ENCODE measurements around the gene PSENEN.

The PSENEN gene

GRCh38 chr19:35727053-35727955 is 18.1 kb upstream of the PSENEN start:
- H3K27ac ChIP-seq = no peak overlapping the region
- TF ChIP-seq, protein P1, sequence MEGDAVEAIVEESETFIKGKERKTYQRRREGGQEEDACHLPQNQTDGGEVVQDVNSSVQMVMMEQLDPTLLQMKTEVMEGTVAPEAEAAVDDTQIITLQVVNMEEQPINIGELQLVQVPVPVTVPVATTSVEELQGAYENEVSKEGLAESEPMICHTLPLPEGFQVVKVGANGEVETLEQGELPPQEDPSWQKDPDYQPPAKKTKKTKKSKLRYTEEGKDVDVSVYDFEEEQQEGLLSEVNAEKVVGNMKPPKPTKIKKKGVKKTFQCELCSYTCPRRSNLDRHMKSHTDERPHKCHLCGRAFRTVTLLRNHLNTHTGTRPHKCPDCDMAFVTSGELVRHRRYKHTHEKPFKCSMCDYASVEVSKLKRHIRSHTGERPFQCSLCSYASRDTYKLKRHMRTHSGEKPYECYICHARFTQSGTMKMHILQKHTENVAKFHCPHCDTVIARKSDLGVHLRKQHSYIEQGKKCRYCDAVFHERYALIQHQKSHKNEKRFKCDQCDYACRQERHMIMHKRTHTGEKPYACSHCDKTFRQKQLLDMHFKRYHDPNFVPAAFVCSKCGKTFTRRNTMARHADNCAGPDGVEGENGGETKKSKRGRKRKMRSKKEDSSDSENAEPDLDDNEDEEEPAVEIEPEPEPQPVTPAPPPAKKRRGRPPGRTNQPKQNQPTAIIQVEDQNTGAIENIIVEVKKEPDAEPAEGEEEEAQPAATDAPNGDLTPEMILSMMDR (conservative IDR thresholded peaks at IDR 0.05) = no peak

DNA sequence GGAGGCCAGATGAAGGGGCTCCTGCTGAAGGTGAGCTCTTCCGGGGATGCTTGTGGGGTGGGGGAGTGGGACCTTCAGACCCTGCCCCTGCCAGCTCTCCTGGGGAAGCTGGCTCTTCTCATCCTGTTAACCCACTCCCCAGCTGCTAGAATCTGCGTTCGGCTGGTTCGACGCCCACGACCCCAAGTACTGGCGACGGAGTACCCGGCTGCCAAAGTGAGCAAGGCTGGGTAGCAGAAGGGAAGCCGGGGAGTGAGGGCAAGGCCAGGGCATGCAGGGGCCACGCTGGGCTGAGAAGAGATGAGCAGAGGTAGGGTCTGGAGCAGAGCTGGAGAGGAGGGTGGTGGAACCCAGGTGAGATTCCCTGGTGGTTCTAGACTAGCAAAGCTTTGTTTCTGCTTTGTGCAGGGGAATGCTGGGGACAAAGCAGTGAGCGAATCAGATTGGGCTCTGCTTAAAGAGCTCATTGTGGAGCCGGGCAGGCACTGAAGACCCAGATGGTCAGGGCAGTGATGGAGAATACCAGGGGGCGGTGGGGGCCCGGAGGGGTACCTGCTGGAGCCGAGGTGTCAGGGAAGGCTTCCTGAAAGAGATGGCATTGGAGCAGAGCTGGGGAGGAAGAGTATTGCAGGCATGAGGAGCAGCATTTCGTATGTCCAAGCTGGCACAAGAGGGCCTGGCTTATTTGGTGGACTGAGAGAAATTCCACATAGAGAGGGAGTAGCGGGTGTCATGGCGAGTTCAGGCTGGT is 17.3 kb upstream of the PSENEN start:
- no peak for TF ChIP-seq ZFX (IDR thresholded peaks at IDR 0.05)
- TF ChIP-seq, protein P1 (conservative IDR thresholded peaks at IDR 0.05) = no peak
- H3K27ac ChIP-seq = no peak overlapping the region

GRCh38 chr19:35729021-35729420 is 16.4 kb upstream of the PSENEN start:
- H3K27ac ChIP-seq = no peak overlapping the region
- no peak for TF ChIP-seq ZFX (IDR thresholded peaks at IDR 0.05)
- TF ChIP-seq, protein P1 (conservative IDR thresholded peaks at IDR 0.05) = no peak

DNA sequence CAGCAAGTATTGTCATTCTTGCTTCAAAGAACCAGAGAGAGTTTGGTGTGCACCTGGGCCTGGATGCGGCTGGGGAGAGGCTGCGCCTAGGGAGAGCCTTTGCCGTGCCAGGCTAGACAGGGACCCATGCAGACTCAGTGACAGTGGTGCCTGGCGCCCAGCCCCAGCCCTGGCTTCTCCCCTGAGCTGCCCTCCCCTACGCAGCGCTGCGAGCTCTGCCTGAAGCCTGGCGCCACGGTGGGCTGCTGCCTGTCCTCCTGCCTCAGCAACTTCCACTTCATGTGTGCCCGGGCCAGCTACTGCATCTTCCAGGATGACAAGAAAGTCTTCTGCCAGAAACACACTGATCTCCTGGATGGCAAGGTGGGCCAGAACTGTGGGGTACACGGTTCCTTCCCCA is 15.7 kb upstream of the PSENEN start:
- no peak overlapping the region for H3K27ac ChIP-seq
- no peak for TF ChIP-seq ZFX (IDR thresholded peaks at IDR 0.05)
- TF ChIP-seq, protein P1 (conservative IDR thresholded peaks at IDR 0.05) = no peak

GRCh38 chr19:35730326-35730725 is 15.1 kb upstream of the PSENEN start:
- TF ChIP-seq, protein P1 (conservative IDR thresholded peaks at IDR 0.05) = no peak
- TF ChIP-seq ZFX (IDR thresholded peaks at IDR 0.05) = no peak
- H3K27ac ChIP-seq = no peak overlapping the region

DNA sequence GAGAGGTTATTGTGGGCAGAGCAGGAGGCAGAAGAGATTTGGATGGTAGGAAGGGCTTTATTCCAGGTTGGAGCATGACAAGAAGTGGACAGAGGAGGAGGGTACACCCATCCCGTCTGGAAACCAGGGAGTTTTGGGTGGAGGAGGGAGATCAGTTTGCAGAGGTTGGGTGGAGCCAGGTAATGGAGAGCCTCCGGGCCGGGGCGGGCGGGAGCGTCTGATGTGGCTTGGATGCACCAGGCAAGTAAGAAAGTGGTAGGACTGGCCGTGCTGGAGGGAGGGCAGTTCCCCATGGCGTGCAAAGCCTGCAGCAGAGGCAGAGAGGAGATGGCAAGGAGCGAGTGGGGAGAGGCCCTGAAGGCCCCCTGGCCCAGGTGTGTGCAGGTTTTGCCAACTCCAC is 14.1 kb upstream of the PSENEN start:
- no peak overlapping the region for H3K27ac ChIP-seq
- TF ChIP-seq, protein P1 (conservative IDR thresholded peaks at IDR 0.05) = no peak
- no peak for TF ChIP-seq ZFX (IDR thresholded peaks at IDR 0.05)
